Hepatocyte (in vitro differentiated cells): ENCODE data around the gene TYR. TPM values are rescaled to one million over a fixed set of nuclear protein-coding genes. Genes with fewer than 3 reads are reported as not detected.

ENCODE experiments used
- DNase-seq: peaks from one replicate; pipeline ENCODE4 v3.0.0-alpha.2; 2016; ENCODE audit warnings: low spot score
- H2AFZ ChIP-seq: fragments of 200-600 bp; sonication (generic); 2 replicates; pipeline ENCODE4 v1.6.0; 2016; ENCODE audit warnings: antibody characterized with exemption, mild to moderate bottlenecking
- H3K27ac ChIP-seq: fragments of 200-600 bp; sonication (generic); 2 replicates; pipeline ENCODE4 v1.5.1; 2016; ENCODE audit warnings: mild to moderate bottlenecking
- H3K27me3 ChIP-seq: fragments of 200-600 bp; sonication (generic); 2 replicates; pipeline ENCODE4 v1.6.1; 2016
- H3K36me3 ChIP-seq: fragments of 200-600 bp; sonication (generic); replicated peaks from 2 replicates; pipeline ENCODE4 v1.5.1; 2016; ENCODE audit warnings: low read depth; ENCODE audit not compliant: insufficient read depth
- H3K4me1 ChIP-seq: fragments of 200-600 bp; sonication (generic); 2 replicates; pipeline ENCODE4 v1.5.1; 2016; ENCODE audit warnings: mild to moderate bottlenecking, moderate library complexity; ENCODE audit not compliant: insufficient read depth
- H3K4me2 ChIP-seq: fragments of 200-600 bp; sonication (generic); 2 replicates; pipeline ENCODE4 v1.6.0; 2016
- H3K4me3 ChIP-seq: fragments of 200-600 bp; sonication (generic); 2 replicates; pipeline ENCODE4 v1.5.1; 2016; ENCODE audit warnings: mild to moderate bottlenecking
- H3K79me2 ChIP-seq: fragments of 200-600 bp; sonication (generic); 2 replicates; pipeline ENCODE4 v1.6.0; 2017; ENCODE audit warnings: mild to moderate bottlenecking
- H3K9me2 ChIP-seq: fragments of 200-600 bp; sonication (generic); replicated peaks from 2 replicates; pipeline ENCODE4 v1.6.0; 2017; ENCODE audit warnings: mild to moderate bottlenecking; ENCODE audit not compliant: insufficient read depth
- H3K9me3 ChIP-seq: fragments of 200-600 bp; sonication (generic); 2 replicates; pipeline ENCODE4 v1.5.1; 2016; ENCODE audit warnings: low read depth, mild to moderate bottlenecking
- H4K20me1 ChIP-seq: fragments of 200-600 bp; sonication (generic); 2 replicates; pipeline ENCODE4 v1.6.0; 2016; ENCODE audit warnings: mild to moderate bottlenecking; ENCODE audit not compliant: insufficient read depth, poor library complexity, severe bottlenecking
- EZH2 ChIP-seq: fragments of 200-600 bp; sonication (generic); IDR thresholded peaks from 2 replicates; pipeline ENCODE4 v1.6.1; 2016; ENCODE audit warnings: antibody characterized with exemption, mild to moderate bottlenecking, borderline replicate concordance
- EZH2phosphoT487 ChIP-seq: fragments of 200-600 bp; sonication (generic); IDR thresholded peaks from one replicate; pipeline ENCODE4 v1.6.1; 2018; ENCODE audit warnings: antibody characterized with exemption, mild to moderate bottlenecking, low read depth, moderate library complexity; ENCODE audit not compliant: unreplicated experiment, severe bottlenecking
- WGBS: methylation state at CpG from one replicate; pipeline ENCODE4 v1.1.6; 2016; ENCODE audit warnings: low lambda C conversion rate; ENCODE audit errors: missing lambda C conversion rate; 5-methylcytosine and 5-hydroxymethylcytosine counted together
- polyA plus RNA-seq: library from polyadenylated mRNA; unstranded; fragments of >200 nt; fragmentation: Nextera tagmentation; extraction: Ambion mirVana; gene quantifications from 2 replicates; pipeline ENCODE4 v1.2.1, GENCODE V29; 2016
- total RNA-seq: library from RNA; depleted of rRNA; stranded (reverse); fragments of >200 nt; gene quantifications from 2 replicates; pipeline ENCODE4 v1.2.3, GENCODE V29; 2014
- TF ChIP-seq, protein P1 (sequence below): fragments of 200-600 bp; sonication (generic); IDR thresholded peaks from 2 replicates; pipeline ENCODE4 v1.5.1; 2016; ENCODE audit warnings: antibody characterized with exemption, mild to moderate bottlenecking; ENCODE audit not compliant: poor library complexity

The TYR gene
- total and polyA plus RNA-seq, 2 experiments from 2014 or later, result not detected

DNA sequence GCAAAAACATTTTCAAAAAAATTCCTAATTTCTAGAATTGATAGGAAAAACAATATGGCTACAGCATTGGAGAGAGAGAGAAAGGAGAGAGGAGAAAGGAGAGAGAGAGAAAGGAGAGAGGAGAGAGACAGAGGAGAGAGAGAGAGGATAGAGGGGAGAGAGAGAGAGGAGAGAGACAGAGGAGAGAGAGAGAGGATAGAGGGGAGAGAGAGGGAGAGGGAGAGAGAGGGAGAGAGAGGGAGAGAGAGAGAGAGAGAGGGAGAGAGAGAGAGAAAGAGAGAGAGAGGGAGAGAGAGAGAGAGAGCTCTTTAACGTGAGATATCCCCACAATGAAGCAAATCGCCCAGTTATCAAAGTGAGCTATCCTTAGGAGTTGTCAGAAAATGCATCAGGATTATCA is 737 bp upstream of the TYR start:
- Histone ChIP-seq H4K20me1 (no peaks in the 10 kb centered on the region), H3K4me3 (no peak overlapping the region), H3K36me3 (no peaks in the 10 kb centered on the region), H3K79me2 (no peaks in the 10 kb centered on the region), H3K4me1 (no peaks in the 10 kb centered on the region), H3K27ac (no peak overlapping the region), H3K9me3 (no peaks in the 10 kb centered on the region), H3K9me2 (no peaks in the 10 kb centered on the region), H3K4me2 (no peak overlapping the region), H2AFZ (no peak overlapping the region), H3K27me3 (no peaks in the 10 kb centered on the region)
- TF ChIP-seq EZH2 (no peak), EZH2phosphoT487 (no peak)
- TF ChIP-seq, protein P1, sequence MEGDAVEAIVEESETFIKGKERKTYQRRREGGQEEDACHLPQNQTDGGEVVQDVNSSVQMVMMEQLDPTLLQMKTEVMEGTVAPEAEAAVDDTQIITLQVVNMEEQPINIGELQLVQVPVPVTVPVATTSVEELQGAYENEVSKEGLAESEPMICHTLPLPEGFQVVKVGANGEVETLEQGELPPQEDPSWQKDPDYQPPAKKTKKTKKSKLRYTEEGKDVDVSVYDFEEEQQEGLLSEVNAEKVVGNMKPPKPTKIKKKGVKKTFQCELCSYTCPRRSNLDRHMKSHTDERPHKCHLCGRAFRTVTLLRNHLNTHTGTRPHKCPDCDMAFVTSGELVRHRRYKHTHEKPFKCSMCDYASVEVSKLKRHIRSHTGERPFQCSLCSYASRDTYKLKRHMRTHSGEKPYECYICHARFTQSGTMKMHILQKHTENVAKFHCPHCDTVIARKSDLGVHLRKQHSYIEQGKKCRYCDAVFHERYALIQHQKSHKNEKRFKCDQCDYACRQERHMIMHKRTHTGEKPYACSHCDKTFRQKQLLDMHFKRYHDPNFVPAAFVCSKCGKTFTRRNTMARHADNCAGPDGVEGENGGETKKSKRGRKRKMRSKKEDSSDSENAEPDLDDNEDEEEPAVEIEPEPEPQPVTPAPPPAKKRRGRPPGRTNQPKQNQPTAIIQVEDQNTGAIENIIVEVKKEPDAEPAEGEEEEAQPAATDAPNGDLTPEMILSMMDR, result no peak
- DNase-seq, result no peak
- WGBS, result 63% methylated on average over 1 of the region's 2 CpGs

DNA sequence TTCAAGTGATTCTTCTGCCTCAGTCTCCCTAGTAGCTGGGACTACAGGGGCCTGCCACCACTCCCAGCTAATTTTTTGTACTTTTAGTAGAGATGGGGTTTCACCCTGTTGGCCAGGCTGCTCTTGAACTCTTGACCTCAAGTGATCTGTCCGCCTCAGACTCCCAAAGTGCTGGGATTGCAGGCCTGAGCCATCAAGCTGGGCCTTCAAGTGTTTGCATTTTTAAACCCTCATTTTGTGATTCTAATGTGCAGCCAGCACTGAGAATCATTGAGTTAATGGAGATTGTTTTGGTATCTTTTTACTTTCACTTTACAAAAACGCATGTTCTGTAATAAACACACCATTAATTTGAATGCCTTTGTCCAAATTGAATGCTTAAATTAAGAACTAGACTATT is 3.4 kb downstream of the TYR start:
- no peak overlapping the region for H3K27ac ChIP-seq
- H3K4me3 ChIP-seq, result no peak overlapping the region
- no peaks in the 10 kb centered on the region for H3K79me2 ChIP-seq
- no peak overlapping the region for H2AFZ ChIP-seq
- no peak for DNase-seq
- no peaks in the 10 kb centered on the region for H3K27me3 ChIP-seq
- no peaks in the 10 kb centered on the region for H3K36me3 ChIP-seq
- H3K4me2 ChIP-seq, result no peak overlapping the region
- H3K4me1 ChIP-seq, result no peaks in the 10 kb centered on the region
- no peaks in the 10 kb centered on the region for H3K9me2 ChIP-seq
- H4K20me1 ChIP-seq, result no peaks in the 10 kb centered on the region
- no peaks in the 10 kb centered on the region for H3K9me3 ChIP-seq
- TF ChIP-seq EZH2 (no peak), EZH2phosphoT487 (no peak)
- TF ChIP-seq, protein P1, result no peak
- 71% methylated on average over 2 of the region's 2 CpGs for WGBS

DNA sequence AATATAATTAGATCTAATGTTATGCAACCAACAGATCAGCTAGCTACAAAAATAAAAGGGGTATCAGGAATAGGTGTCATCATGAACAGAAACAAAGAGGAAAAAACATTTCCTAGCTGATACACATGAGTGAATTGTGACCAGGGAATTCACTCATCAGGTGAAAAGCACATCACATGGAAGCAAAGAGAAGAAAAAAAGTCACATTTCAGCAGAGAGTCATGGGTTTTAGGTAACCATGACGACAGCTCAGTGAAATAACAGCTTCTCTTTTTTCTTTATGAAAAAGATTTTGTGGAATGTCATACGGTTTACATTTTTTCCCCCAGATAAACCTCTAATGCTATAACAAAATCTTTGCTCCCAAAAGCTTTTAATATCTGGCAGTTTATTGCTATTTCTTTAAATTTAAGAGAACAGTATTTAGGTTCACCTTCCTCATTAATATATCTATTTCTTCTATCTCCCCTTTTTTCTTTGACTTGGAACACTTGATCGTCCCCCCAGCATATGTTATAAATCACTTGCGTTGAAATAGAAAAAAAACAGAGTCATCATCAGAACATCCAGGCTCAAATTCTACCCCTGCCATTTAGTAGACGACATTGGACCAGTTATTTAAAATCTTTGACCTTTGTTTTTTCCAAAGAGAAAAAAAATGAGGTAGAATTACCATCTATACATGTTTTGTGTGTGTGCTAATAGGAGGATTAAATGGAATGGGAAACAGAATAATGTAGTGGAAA is 5.3 kb downstream of the TYR start:
- WGBS, result 66% methylated on average over 5 of the region's 5 CpGs
- TF ChIP-seq EZH2phosphoT487 (no peak), EZH2 (no peak)
- TF ChIP-seq, protein P1, result no peak

DNA sequence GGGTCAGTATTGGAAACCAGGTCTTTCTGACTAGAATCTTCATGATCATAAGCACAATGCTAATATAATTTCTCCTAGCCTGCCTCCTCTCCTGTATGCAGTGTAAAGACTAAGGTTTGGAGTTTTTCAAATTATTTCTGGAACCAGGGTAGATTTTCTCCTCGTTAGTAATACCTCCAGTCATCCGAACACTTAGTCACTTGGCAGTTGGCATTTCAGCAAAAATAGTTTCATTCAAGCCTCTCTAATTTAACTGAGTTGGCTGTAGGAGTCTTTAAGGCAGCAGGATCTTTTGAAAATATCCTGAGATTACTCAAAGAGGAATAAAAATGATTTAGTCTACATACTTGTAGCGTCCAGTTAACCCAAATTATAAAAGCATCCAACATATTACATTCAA is 6.3 kb downstream of the TYR start:
- 85% methylated on average over 3 of the region's 3 CpGs for WGBS
- no peak overlapping the region for H2AFZ ChIP-seq
- no peaks in the 10 kb centered on the region for H3K79me2 ChIP-seq
- no peak overlapping the region for H3K4me2 ChIP-seq
- H3K9me3 ChIP-seq, result no peaks in the 10 kb centered on the region
- TF ChIP-seq EZH2phosphoT487 (no peak), EZH2 (no peak)
- TF ChIP-seq, protein P1, result no peak
- no peaks in the 10 kb centered on the region for H3K36me3 ChIP-seq
- no peak overlapping the region for H3K27ac ChIP-seq
- no peaks in the 10 kb centered on the region for H4K20me1 ChIP-seq
- H3K27me3 ChIP-seq, result no peaks in the 10 kb centered on the region
- no peak for DNase-seq
- no peak overlapping the region for H3K4me3 ChIP-seq
- H3K4me1 ChIP-seq, result no peaks in the 10 kb centered on the region
- no peaks in the 10 kb centered on the region for H3K9me2 ChIP-seq

More for the DNA sequence above, 5.3 kb downstream of the TYR start:
- H3K27ac ChIP-seq, result no peak overlapping the region
- no peaks in the 10 kb centered on the region for H3K36me3 ChIP-seq
- H3K4me1 ChIP-seq, result no peaks in the 10 kb centered on the region
- no peak overlapping the region for H3K4me2 ChIP-seq
- no peaks in the 10 kb centered on the region for H3K9me3 ChIP-seq
- no peaks in the 10 kb centered on the region for H4K20me1 ChIP-seq
- no peak overlapping the region for H2AFZ ChIP-seq
- H3K27me3 ChIP-seq, result no peaks in the 10 kb centered on the region
- no peaks in the 10 kb centered on the region for H3K79me2 ChIP-seq
- H3K4me3 ChIP-seq, result no peak overlapping the region
- H3K9me2 ChIP-seq, result no peaks in the 10 kb centered on the region
- DNase-seq, result no peak
